Mononuclear cell (primary cell): ENCODE results near the gene CCL21. TPM values are rescaled to one million over a fixed set of nuclear protein-coding genes. Genes with fewer than 3 reads are reported as not detected.

Source experiments
- H3K27me3 ChIP-seq: 2 replicates; pipeline ENCODE4 v1.6.0; 2011; ENCODE audit warnings: low read length, control low read depth; ENCODE audit not compliant: insufficient read depth
- H3K4me1 ChIP-seq: 2 replicates; pipeline ENCODE4 v1.5.1; 2011; ENCODE audit warnings: mild to moderate bottlenecking, low read length, control low read depth; ENCODE audit not compliant: insufficient read depth
- H3K4me3 ChIP-seq: 2 replicates; pipeline ENCODE4 v1.5.1; 2011; ENCODE audit warnings: mild to moderate bottlenecking, low read length, moderate library complexity
- H3K9me3 ChIP-seq: 2 replicates; pipeline ENCODE4 v1.5.1; 2011; ENCODE audit warnings: low read depth, mild to moderate bottlenecking, control low read depth, low read length
- total RNA-seq: library from RNA; depleted of rRNA; stranded (reverse); fragments of >200 nt; gene quantifications from one replicate; pipeline ENCODE4 v1.2.3, GENCODE V29; 2012

The CCL21 gene
- total RNA-seq, 1 donor, result not detected

GRCh38 chr9:34665381-34666250, 44.3 kb downstream of the CCL21 start:
- H3K27me3 ChIP-seq, result no peaks in the 10 kb centered on the region
- H3K4me3 ChIP-seq, result peak overlapping the region; percentile 76
- no peaks in the 10 kb centered on the region for H3K9me3 ChIP-seq
- H3K4me1 ChIP-seq, result peaks cover 39% of the 10 kb centered on the region

GRCh38 chr9:34665067-34665380, 44.9 kb downstream of the CCL21 start:
- no peaks in the 10 kb centered on the region for H3K27me3 ChIP-seq
- H3K9me3 ChIP-seq, result no peaks in the 10 kb centered on the region
- H3K4me1 ChIP-seq, result peaks cover 39% of the 10 kb centered on the region
- H3K4me3 ChIP-seq, result peak overlapping the region; percentile 43

DNA sequence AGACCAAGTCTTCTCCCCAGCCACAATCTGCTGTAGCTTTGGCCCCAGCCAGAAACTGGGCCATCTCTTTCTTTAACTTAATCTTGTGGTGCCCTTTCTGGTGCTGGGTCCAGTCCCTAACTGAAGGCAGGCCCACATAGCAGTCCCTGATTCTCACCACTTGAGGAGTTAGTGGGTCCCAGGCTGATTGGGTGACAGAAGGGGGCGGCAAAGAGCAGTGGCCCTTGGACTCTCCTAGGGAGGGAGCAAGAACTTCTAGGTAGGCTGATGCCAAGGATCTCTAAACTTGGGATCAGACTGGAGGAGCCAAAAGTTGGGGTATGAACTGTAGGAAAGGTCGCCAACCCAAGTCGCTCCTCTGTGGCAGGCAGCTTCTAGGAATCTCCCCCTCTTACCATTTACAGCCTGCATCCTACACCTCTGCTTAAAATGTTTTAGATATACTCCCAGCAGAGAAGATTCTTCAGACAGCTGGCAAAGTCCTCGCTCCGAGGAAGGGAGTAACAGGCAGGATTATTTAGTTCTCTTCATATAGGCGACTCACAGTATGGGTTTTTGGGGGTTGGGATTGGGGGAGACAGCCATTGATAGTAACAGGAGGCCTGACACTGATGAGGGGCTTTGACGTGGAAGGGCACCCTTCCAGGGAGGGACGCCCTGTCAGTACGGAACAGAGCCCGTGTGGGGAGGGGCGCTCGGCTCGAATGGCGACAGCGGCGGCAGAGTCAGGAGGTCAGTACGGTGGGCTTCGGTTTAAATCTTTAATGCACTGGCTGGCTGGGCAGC, 45.5 kb downstream of the CCL21 start:
- no peaks in the 10 kb centered on the region for H3K9me3 ChIP-seq
- peak overlapping the region; percentile 43 for H3K4me3 ChIP-seq
- no peaks in the 10 kb centered on the region for H3K27me3 ChIP-seq
- peaks cover 39% of the 10 kb centered on the region for H3K4me1 ChIP-seq

GRCh38 chr9:34663303-34663605, 46.7 kb downstream of the CCL21 start:
- Histone ChIP-seq H3K4me1 (peaks cover 39% of the 10 kb centered on the region), H3K4me3 (no peak overlapping the region), H3K27me3 (no peaks in the 10 kb centered on the region), H3K9me3 (no peaks in the 10 kb centered on the region)

GRCh38 chr9:34662526-34663302, 47.2 kb downstream of the CCL21 start, which contains the start of gene CCL27:
Gene CCL27 (minus strand): TSS chr9:34662657. CDS start chr9:34662633, 24 bp downstream.
- H3K4me3 ChIP-seq, result no peak within 1 kb of the TSS
- H3K4me1 ChIP-seq, result peaks cover 39% of the 10 kb centered on the region
- no peaks in the 10 kb centered on the region for H3K9me3 ChIP-seq
- no peaks in the 10 kb centered on the region for H3K27me3 ChIP-seq

DNA sequence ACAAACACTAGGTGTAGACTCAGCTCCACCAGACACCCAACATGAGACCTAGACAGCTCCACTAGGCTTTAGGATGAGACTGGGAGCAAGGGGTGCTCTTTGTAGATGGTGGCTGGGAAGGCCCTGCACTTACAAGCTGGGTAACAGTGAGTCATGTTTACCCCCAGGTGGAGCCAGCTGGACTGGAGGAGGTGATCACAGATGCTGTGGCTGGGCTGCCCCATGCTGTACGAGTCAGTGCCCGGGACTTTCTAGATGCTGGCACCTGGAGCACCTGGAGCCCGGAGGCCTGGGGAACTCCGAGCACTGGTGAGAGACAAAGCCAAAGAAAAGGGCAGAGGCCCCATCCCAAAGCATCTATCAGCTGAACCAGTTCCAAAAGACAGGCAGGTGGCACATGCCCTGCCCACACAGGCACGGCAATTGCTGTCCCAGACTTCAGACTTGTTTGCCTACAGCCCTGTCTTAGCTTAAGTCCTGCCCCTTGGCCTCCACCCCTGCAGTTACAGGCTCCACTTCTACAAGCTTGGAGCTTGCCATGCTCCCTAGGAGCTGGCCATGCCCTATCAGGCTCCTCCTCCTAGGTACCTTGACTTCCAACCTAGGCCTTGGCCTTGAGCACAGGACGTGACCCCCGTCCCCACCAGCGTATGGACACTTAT, 50.2 kb downstream of the CCL21 start:
- Histone ChIP-seq H3K9me3 (no peaks in the 10 kb centered on the region), H3K4me1 (peaks cover 30% of the 10 kb centered on the region), H3K27me3 (no peaks in the 10 kb centered on the region), H3K4me3 (no peak overlapping the region)

Other genes with a start within 250 kb of the CCL21 start
- gene ENHO, start 187.1 kb downstream of the CCL21 start, total RNA-seq, result 0.63 TPM
- gene CNTFR, start 120.4 kb downstream of the CCL21 start, total RNA-seq, result not detected
- 6.1 TPM for gene RPP25L, start 98.0 kb downstream of the CCL21 start, total RNA-seq
- gene DCTN3, start 89.6 kb downstream of the CCL21 start, total RNA-seq, result 43.6 TPM
- not detected for gene ARID3C, start 81.1 kb downstream of the CCL21 start, total RNA-seq
- gene SIGMAR1, start 72.3 kb downstream of the CCL21 start, total RNA-seq, result 15.6 TPM
- gene GALT, start 63.5 kb downstream of the CCL21 start, total RNA-seq, result 46.4 TPM
- 17.8 TPM for gene IL11RA, start 58.0 kb downstream of the CCL21 start, total RNA-seq
- gene CCL27, start 47.5 kb downstream of the CCL21 start, total RNA-seq, result 0.21 TPM
- not detected for gene CCL19, start 18.9 kb downstream of the CCL21 start, total RNA-seq
- not detected for gene PHF24, start 248.1 kb upstream of the CCL21 start, total RNA-seq